IPS-20b (cell line): ENCODE measurements around the gene TAS2R39.
"Not testable (repeated sequence)": the region's sequence is repeated elsewhere in the genome, so short reads cannot be mapped to it uniquely, and the experiment has no call there.

Source experiments
- H3K27ac ChIP-seq: one replicate; pipeline ENCODE4 v1.5.1; 2013; ENCODE audit warnings: low read length
- H3K27me3 ChIP-seq: 2 replicates; pipeline ENCODE4 v1.6.1; 2013; ENCODE audit warnings: mild to moderate bottlenecking, low read length, inconsistent platforms; ENCODE audit not compliant: insufficient read depth
- H3K36me3 ChIP-seq: 2 replicates; pipeline ENCODE4 v1.6.1; 2013; ENCODE audit warnings: low read depth, mild to moderate bottlenecking, inconsistent platforms, low read length, moderate library complexity; ENCODE audit not compliant: insufficient read depth
- H3K4me1 ChIP-seq: 2 replicates; pipeline ENCODE4 v1.6.1; 2013; ENCODE audit warnings: mild to moderate bottlenecking, control low read depth, inconsistent platforms, low read length, moderate library complexity; ENCODE audit not compliant: insufficient read depth
- H3K4me3 ChIP-seq: 2 replicates; pipeline ENCODE4 v1.5.1; 2013; ENCODE audit warnings: mild to moderate bottlenecking, low read length, inconsistent platforms
- H3K9ac ChIP-seq: 2 replicates; pipeline ENCODE4 v1.6.1; 2013; ENCODE audit warnings: low read depth, mild to moderate bottlenecking, inconsistent platforms, low read length, moderate library complexity
- H3K9me3 ChIP-seq: 2 replicates; pipeline ENCODE4 v1.6.1; 2013; ENCODE audit warnings: mild to moderate bottlenecking, low read depth, low read length, inconsistent platforms; ENCODE audit not compliant: insufficient read depth

Gene TAS2R39

GRCh38 chr7:143183024-143183423, at the start of gene TAS2R39:
Gene TAS2R39 (plus strand): TSS chr7:143183419. CDS start chr7:143183419, 0 bp downstream.
- no peaks in the 10 kb centered on the region for H3K27me3 ChIP-seq
- H3K9ac ChIP-seq = no peak within 1 kb of the TSS
- H3K4me1 ChIP-seq = no peaks in the 10 kb centered on the region; the same call in 1 of the 2 replicates
- H3K4me3 ChIP-seq = no peak within 1 kb of the TSS
- no peak within 1 kb of the TSS for H3K27ac ChIP-seq
- peaks cover 3% of the 10 kb centered on the region for H3K9me3 ChIP-seq
- no peaks in the 10 kb centered on the region for H3K36me3 ChIP-seq

DNA sequence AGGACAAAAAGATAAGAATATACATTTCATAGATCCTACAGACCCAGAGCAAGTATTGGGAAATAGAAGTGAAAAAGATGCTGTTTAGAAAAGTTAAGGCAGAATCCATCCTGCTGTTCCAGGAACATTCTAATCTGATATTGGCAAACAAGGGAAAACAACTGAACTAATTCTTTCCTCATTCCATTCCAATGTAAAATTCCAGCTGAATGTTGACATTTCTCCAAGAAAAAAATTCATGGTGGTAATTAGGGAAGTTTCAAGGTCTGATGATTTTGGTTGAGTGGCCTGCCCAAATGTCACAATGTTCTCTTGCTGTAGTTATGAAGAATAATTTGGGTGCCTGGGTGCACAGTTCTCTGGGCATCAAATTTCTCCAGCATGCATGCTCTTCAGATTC, 36.1 kb upstream of the TAS2R39 start:
- H3K27me3 ChIP-seq = no peaks in the 10 kb centered on the region
- no peak overlapping the region for H3K9ac ChIP-seq
- no peak overlapping the region for H3K4me3 ChIP-seq
- no peak overlapping the region for H3K27ac ChIP-seq
- no peaks in the 10 kb centered on the region for H3K4me1 ChIP-seq
- no peaks in the 10 kb centered on the region; the same call in 1 of the 2 replicates for H3K9me3 ChIP-seq
- no peaks in the 10 kb centered on the region for H3K36me3 ChIP-seq

DNA sequence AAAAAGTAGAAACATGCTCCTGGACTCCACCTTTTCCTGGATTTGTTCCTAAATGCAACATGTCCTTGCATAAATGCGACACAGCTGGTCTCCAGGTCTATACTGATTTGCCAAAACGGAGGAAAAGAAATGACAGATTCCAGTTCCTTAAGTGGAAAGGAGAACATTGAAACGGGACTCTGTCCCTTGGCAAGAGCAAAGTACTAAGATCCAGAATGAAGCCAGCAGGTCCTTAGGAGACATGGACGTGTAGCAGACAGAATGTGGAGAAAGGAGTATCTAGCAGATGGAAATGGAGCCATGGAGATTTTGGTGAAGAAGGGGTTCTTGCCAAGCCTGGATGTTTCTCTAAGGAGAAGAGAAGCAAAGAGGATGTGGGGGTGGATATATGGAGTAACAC, 35.2 kb upstream of the TAS2R39 start:
- Histone ChIP-seq H3K4me1 (no peaks in the 10 kb centered on the region), H3K9ac (no peak overlapping the region), H3K36me3 (no peaks in the 10 kb centered on the region), H3K4me3 (no peak overlapping the region), H3K27ac (no peak overlapping the region), H3K27me3 (no peaks in the 10 kb centered on the region), H3K9me3 (no peaks in the 10 kb centered on the region; the same call in 1 of the 2 replicates)

GRCh38 chr7:143148651-143149050, 34.6 kb upstream of the TAS2R39 start:
- Histone ChIP-seq H3K4me3 (no peak overlapping the region), H3K9ac (no peak overlapping the region), H3K4me1 (no peaks in the 10 kb centered on the region), H3K27ac (no peak overlapping the region), H3K9me3 (no peaks in the 10 kb centered on the region; the same call in 1 of the 2 replicates), H3K36me3 (no peaks in the 10 kb centered on the region), H3K27me3 (no peaks in the 10 kb centered on the region)

DNA sequence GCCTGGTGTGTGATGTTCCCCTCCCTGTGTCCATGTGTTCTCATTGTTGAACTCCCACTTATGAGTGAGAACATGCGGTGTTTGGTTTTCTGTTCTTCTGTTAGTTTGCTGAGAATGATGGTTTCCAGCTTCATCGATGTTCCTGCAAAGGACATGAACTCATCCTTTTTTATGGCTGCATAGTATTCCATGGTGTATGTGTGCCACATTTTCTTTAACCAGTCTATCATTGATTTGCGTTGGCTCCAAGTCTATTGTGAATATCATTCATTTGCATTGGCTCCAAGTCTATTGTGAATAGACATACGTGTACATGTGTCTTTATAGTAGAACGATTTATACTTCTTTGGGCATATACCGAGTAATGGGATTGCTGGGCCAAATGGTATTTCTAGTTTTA, 32.5 kb upstream of the TAS2R39 start:
- not testable (repeated sequence) for H3K9ac ChIP-seq

DNA sequence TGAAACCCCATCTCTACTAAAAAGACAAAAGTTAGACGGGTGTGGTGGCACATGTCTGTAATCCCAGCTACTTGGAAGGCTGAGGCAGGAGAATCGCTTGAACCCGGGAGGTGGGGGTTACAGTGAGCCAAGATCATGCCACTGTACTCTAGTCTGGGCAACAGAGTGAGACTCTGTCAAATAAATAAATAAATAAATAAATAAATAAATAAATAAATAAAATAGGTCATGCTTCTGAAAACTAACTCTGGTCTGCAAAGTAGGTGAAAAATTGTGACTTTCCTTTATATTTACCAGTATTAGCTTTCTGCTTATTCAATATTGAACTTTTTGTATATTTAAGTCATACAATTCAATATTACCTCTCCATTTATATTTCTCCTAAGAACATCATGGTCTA, 24.6 kb upstream of the TAS2R39 start:
- H3K9me3 ChIP-seq, H3K36me3 ChIP-seq, H3K4me3 ChIP-seq, H3K27me3 ChIP-seq, H3K4me1 ChIP-seq, H3K27ac ChIP-seq, H3K9ac ChIP-seq: not testable (repeated sequence)

More for the DNA sequence above, 32.5 kb upstream of the TAS2R39 start:
- not testable (repeated sequence) for H3K9me3 ChIP-seq, H3K4me3 ChIP-seq, H3K27ac ChIP-seq, H3K36me3 ChIP-seq, H3K4me1 ChIP-seq, H3K27me3 ChIP-seq

DNA sequence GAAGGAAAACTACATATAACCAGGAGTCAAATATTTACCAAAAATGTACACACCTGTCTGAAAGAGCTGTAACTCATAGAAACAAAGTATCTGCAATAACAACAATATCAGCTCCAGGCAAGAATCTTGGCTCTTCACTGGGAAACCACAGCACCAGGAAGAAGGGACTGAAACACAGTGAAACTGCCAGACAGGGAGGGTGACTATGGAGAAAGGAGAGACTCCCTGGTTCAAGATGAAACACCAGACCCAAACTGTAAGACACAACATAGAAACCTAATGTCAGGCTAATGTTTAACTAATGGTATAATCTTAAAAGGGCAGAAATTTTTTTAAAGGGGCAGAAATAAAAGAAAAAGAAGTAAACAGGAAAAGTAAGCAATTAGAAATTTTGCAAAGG, 11.5 kb upstream of the TAS2R39 start:
- no peaks in the 10 kb centered on the region for H3K36me3 ChIP-seq
- H3K9me3 ChIP-seq = peaks cover 15% of the 10 kb centered on the region
- H3K4me1 ChIP-seq = no peaks in the 10 kb centered on the region
- no peak overlapping the region for H3K9ac ChIP-seq
- H3K4me3 ChIP-seq = no peak overlapping the region
- no peaks in the 10 kb centered on the region for H3K27me3 ChIP-seq
- no peak overlapping the region for H3K27ac ChIP-seq

DNA sequence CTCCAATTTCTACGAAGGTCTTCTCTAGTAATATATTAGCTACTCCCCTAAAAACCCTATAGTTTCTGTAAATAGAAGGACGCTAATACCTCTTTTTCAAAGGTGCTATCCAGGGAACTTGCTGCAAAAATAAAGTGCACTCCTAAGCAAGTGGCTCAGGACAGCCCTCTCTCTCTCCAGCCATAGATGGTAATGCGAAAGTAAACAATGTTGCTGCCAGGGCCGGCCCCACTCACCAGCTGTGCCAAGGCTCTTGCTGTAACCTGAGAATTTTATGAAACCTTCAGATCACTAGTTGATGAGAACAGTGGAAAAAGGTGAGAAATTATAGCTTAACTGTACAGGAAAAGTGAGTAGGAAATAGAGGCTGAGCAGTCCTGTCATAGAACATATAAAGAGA, 10.9 kb upstream of the TAS2R39 start:
- peaks cover 10% of the 10 kb centered on the region for H3K9me3 ChIP-seq

GRCh38 chr7:143176128-143176527, 7.1 kb upstream of the TAS2R39 start:
- Histone ChIP-seq H3K36me3 (no peaks in the 10 kb centered on the region), H3K4me3 (no peak overlapping the region), H3K9me3 (peaks cover 10% of the 10 kb centered on the region), H3K27ac (no peak overlapping the region), H3K9ac (no peak overlapping the region), H3K4me1 (no peaks in the 10 kb centered on the region), H3K27me3 (no peaks in the 10 kb centered on the region)

More for the DNA sequence above, 10.9 kb upstream of the TAS2R39 start:
- Histone ChIP-seq H3K27ac (no peak overlapping the region), H3K36me3 (no peaks in the 10 kb centered on the region), H3K4me1 (no peaks in the 10 kb centered on the region), H3K4me3 (no peak overlapping the region), H3K9ac (no peak overlapping the region), H3K27me3 (no peaks in the 10 kb centered on the region)

- H3K36me3 ChIP-seq = no peaks in the 10 kb centered on the region
- H3K4me1 ChIP-seq = no peaks in the 10 kb centered on the region
- no peak overlapping the region for H3K27ac ChIP-seq
- H3K4me3 ChIP-seq = no peak overlapping the region
- H3K9me3 ChIP-seq = peaks cover 10% of the 10 kb centered on the region
- H3K9ac ChIP-seq = no peak overlapping the region
- H3K27me3 ChIP-seq = no peaks in the 10 kb centered on the region
These were observed 5.7 kb upstream of the TAS2R39 start for GRCh38 chr7:143177374-143178119.

DNA sequence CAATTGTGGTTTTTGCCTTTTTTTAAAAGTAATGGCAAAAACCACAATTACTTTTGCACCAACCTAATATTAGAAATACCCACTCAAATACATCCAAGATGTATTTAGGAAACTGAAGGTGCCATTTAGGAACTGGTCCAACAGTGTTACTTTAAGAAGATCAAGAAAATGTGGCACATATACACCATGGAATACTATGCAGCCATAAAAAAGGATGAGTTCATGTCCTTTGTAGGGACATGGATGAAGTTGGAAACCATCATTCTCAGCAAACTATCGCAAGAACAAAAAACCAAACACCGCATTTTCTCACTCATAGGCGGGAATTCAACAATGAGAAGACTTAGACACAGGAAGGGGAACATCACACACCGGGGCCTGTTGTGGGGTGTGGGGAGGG, 2.4 kb upstream of the TAS2R39 start:
- H3K4me3 ChIP-seq, H3K36me3 ChIP-seq, H3K9ac ChIP-seq: not testable (repeated sequence)

GRCh38 chr7:143181349-143181748, 1.9 kb upstream of the TAS2R39 start:
- Histone ChIP-seq H3K27ac (no peak overlapping the region), H3K9me3 (peaks cover 10% of the 10 kb centered on the region), H3K9ac (no peak overlapping the region), H3K27me3 (no peaks in the 10 kb centered on the region), H3K4me3 (no peak overlapping the region), H3K4me1 (no peaks in the 10 kb centered on the region; the same call in 1 of the 2 replicates), H3K36me3 (no peaks in the 10 kb centered on the region)

More for the DNA sequence above, 2.4 kb upstream of the TAS2R39 start:
- peaks cover 10% of the 10 kb centered on the region for H3K9me3 ChIP-seq
- H3K27ac ChIP-seq, H3K4me1 ChIP-seq, H3K27me3 ChIP-seq: not testable (repeated sequence)
